Smooth muscle cell (in vitro differentiated cells): ENCODE data around the gene NAXD. TPM values are rescaled to one million over a fixed set of nuclear protein-coding genes. Genes with fewer than 3 reads are reported as not detected.

Experiments
- DNase-seq: peaks from one replicate; lab custom pipeline; 2025; ENCODE audit not compliant: unreplicated experiment; lab: John Stamatoyannopoulos, UW
- H2AFZ ChIP-seq: fragments of 200-600 bp; sonication (generic); 2 replicates; pipeline ENCODE4 v1.6.0; 2016; ENCODE audit warnings: antibody characterized with exemption, low read depth, mild to moderate bottlenecking
- H3F3A ChIP-seq: fragments of 200-600 bp; sonication (generic); 2 replicates; pipeline ENCODE4 v1.6.0; 2017; ENCODE audit warnings: antibody characterized with exemption, low read depth
- H3K27ac ChIP-seq: fragments of 200-600 bp; sonication (generic); 2 replicates; pipeline ENCODE4 v1.5.1; 2016; ENCODE audit warnings: low read depth, mild to moderate bottlenecking
- H3K27me3 ChIP-seq: fragments of 200-600 bp; sonication (generic); 2 replicates; pipeline ENCODE4 v1.6.1; 2016; ENCODE audit warnings: low read depth, mild to moderate bottlenecking
- H3K36me3 ChIP-seq: fragments of 200-600 bp; sonication (generic); 2 replicates; pipeline ENCODE4 v1.5.1; 2016; ENCODE audit warnings: low read depth
- H3K4me1 ChIP-seq: fragments of 200-600 bp; sonication (generic); 2 replicates; pipeline ENCODE4 v1.5.1; 2016; ENCODE audit warnings: low read depth
- H3K4me2 ChIP-seq: fragments of 200-600 bp; sonication (generic); 2 replicates; pipeline ENCODE4 v1.6.0; 2016; ENCODE audit warnings: mild to moderate bottlenecking
- H3K4me3 ChIP-seq: fragments of 200-600 bp; sonication (generic); 2 replicates; pipeline ENCODE4 v1.5.1; 2016; ENCODE audit warnings: mild to moderate bottlenecking
- H3K79me2 ChIP-seq: fragments of 200-600 bp; sonication (generic); 2 replicates; pipeline ENCODE4 v1.6.0; 2016; ENCODE audit warnings: low read depth, mild to moderate bottlenecking
- H3K9ac ChIP-seq: fragments of 200-600 bp; sonication (generic); 2 replicates; pipeline ENCODE4 v1.6.0; 2016; ENCODE audit warnings: low read depth
- H3K9me3 ChIP-seq: fragments of 200-600 bp; sonication (generic); replicated peaks from 2 replicates; pipeline ENCODE4 v1.5.1; 2016; ENCODE audit warnings: low read depth
- H4K20me1 ChIP-seq: fragments of 200-600 bp; sonication (generic); 2 replicates; pipeline ENCODE4 v1.6.0; 2016; ENCODE audit warnings: low read depth
- CTCF ChIP-seq: fragments of 200-600 bp; sonication (generic); IDR thresholded peaks from 2 replicates; pipeline ENCODE4 v1.5.1; 2017; ENCODE audit warnings: borderline replicate concordance, mild to moderate bottlenecking, antibody characterized with exemption; ENCODE audit not compliant: insufficient read depth, poor library complexity, severe bottlenecking
- WGBS: methylation state at CpG from one replicate; pipeline ENCODE4 v1.1.7; 2016; ENCODE audit warnings: low lambda C conversion rate; 5-methylcytosine and 5-hydroxymethylcytosine counted together
- polyA plus RNA-seq: library from polyadenylated mRNA; unstranded; fragments of >200 nt; fragmentation: Nextera tagmentation; extraction: Ambion mirVana; gene quantifications from 2 replicates; pipeline ENCODE4 v1.2.1, GENCODE V29; 2016
- total RNA-seq: library from RNA; depleted of rRNA; stranded (reverse); fragments of >200 nt; gene quantifications from 2 replicates; pipeline ENCODE4 v1.2.3, GENCODE V29; 2014

Gene NAXD
- total and polyA plus RNA-seq, 2 experiments from 2014 or later, result 16.9 to 30.9 TPM

- no peaks in the 10 kb centered on the region for H3K36me3 ChIP-seq
- no peak for DNase-seq
- no peaks in the 10 kb centered on the region for H3K27me3 ChIP-seq
- no peak overlapping the region for H3K27ac ChIP-seq
- peaks cover 86% of the 10 kb centered on the region for H4K20me1 ChIP-seq
- no peak for TF ChIP-seq CTCF
- H3K79me2 ChIP-seq, result peaks cover 26% of the 10 kb centered on the region
- WGBS, result 90% methylated on average over 14 of the region's 14 CpGs
- no peak overlapping the region for H3K9ac ChIP-seq
- no peak overlapping the region for H2AFZ ChIP-seq
- no peak overlapping the region for H3K4me3 ChIP-seq
- no peak overlapping the region for H3K4me2 ChIP-seq
- H3F3A ChIP-seq, result no peaks in the 10 kb centered on the region
- no peaks in the 10 kb centered on the region for H3K4me1 ChIP-seq
- no peaks in the 10 kb centered on the region for H3K9me3 ChIP-seq
These were observed 21.4 kb downstream of the NAXD start for GRCh38 chr13:110636701-110637201.

DNA sequence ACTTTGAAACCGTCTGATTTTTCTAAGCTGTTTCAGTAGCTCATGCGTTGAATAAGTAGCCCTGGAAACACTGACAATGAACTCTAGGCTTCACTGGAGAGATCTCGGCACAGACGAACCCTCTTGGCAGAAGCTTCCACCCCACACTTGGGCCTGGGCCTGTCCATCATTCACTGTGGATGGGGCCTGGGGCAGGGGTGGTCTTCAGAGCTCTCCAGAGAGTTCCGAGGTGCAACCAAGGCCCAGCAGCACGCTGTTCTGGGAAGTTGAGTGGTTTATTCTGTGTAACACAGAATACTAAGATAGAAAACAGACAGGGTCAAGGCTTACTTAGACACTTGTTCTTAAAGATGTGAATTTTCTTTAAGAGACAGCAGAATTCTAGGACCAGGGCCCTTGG lies 21.9 kb downstream of the NAXD start:
- no peaks in the 10 kb centered on the region for H3F3A ChIP-seq
- no peak overlapping the region for H2AFZ ChIP-seq
- no peak overlapping the region for H3K4me3 ChIP-seq
- H3K27me3 ChIP-seq, result no peaks in the 10 kb centered on the region
- no peak for TF ChIP-seq CTCF
- no peak for DNase-seq
- H3K27ac ChIP-seq, result no peak overlapping the region
- no peaks in the 10 kb centered on the region for H3K9me3 ChIP-seq
- H3K9ac ChIP-seq, result no peak overlapping the region
- H3K4me1 ChIP-seq, result no peaks in the 10 kb centered on the region
- WGBS, result 98% methylated on average over 6 of the region's 6 CpGs
- no peaks in the 10 kb centered on the region for H3K36me3 ChIP-seq
- no peak overlapping the region for H3K4me2 ChIP-seq
- peaks cover 81% of the 10 kb centered on the region for H4K20me1 ChIP-seq
- peaks cover 21% of the 10 kb centered on the region for H3K79me2 ChIP-seq

- H2AFZ ChIP-seq, result no peak overlapping the region
- H4K20me1 ChIP-seq, result peaks cover 77% of the 10 kb centered on the region
- H3K27me3 ChIP-seq, result no peaks in the 10 kb centered on the region
- no peak overlapping the region for H3K9ac ChIP-seq
- TF ChIP-seq CTCF, result no peak
- H3K4me1 ChIP-seq, result no peaks in the 10 kb centered on the region
- no peaks in the 10 kb centered on the region for H3K36me3 ChIP-seq
- no peak overlapping the region for H3K4me3 ChIP-seq
- peaks cover 17% of the 10 kb centered on the region for H3K79me2 ChIP-seq
- no peak overlapping the region for H3K27ac ChIP-seq
- H3F3A ChIP-seq, result no peaks in the 10 kb centered on the region
- H3K9me3 ChIP-seq, result no peaks in the 10 kb centered on the region
- no peak for DNase-seq
- 94% methylated on average over 6 of the region's 6 CpGs for WGBS
- H3K4me2 ChIP-seq, result no peak overlapping the region
These were observed 22.4 kb downstream of the NAXD start for GRCh38 chr13:110637747-110638146.

- DNase-seq, result no peak
- Histone ChIP-seq H3K36me3 (no peaks in the 10 kb centered on the region), H3K79me2 (peaks cover 17% of the 10 kb centered on the region), H3K27me3 (no peaks in the 10 kb centered on the region), H3K4me1 (no peaks in the 10 kb centered on the region), H3K27ac (no peak overlapping the region), H3K4me2 (no peak overlapping the region), H3F3A (no peaks in the 10 kb centered on the region), H2AFZ (no peak overlapping the region), H4K20me1 (peaks cover 74% of the 10 kb centered on the region), H3K9ac (no peak overlapping the region), H3K9me3 (no peaks in the 10 kb centered on the region), H3K4me3 (no peak overlapping the region)
- WGBS, result 98% methylated on average over 23 of the region's 23 CpGs
- TF ChIP-seq CTCF, result no peak
These were observed 22.9 kb downstream of the NAXD start for GRCh38 chr13:110638257-110638656.
